Neural progenitor cell (in vitro differentiated cells): ENCODE results near the gene DOCK6.

Experiments
- CTCF ChIP-seq: fragments of 200-600 bp; sonication (generic); IDR thresholded peaks from 2 replicates; pipeline ENCODE4 v1.5.1; 2017; ENCODE audit warnings: antibody characterized with exemption, mild to moderate bottlenecking
- EZH2 ChIP-seq: fragments of 200-600 bp; sonication (generic); IDR thresholded peaks from 2 replicates; pipeline ENCODE4 v1.6.1; 2017; ENCODE audit warnings: antibody characterized with exemption, mild to moderate bottlenecking, moderate library complexity
- EZH2phosphoT487 ChIP-seq: fragments of 200-600 bp; sonication (generic); IDR thresholded peaks from 2 replicates; pipeline ENCODE4 v1.6.1; 2017; ENCODE audit warnings: antibody characterized with exemption

- no peak for TF ChIP-seq CTCF
- no peak for TF ChIP-seq EZH2
- no peak for TF ChIP-seq EZH2phosphoT487
Observed at GRCh38 chr19:11306337-11306736, 44.0 kb upstream of the DOCK6 start.
